IMR-90 (cell line): Measurements from ENCODE around the gene FMO5. TPM values are rescaled to one million over a fixed set of nuclear protein-coding genes. Genes with fewer than 3 reads are reported as not detected.

ENCODE experiments used
- ATAC-seq: fragments of 200-7000 bp; cut with Tn5 transposase; 2 replicates; pipeline ENCODE4 v1.9.1; 2020; ENCODE audit warnings: low read depth, mild to moderate bottlenecking, moderate library complexity
- BruUV-seq: library from RNA; stranded (reverse); fragments of 400-500 nt; replicated peaks from 2 replicates; lab custom pipeline; 2021; lab: Mats Ljungman, UMichigan
- CTCF ChIA-PET: fragments of 300-600 bp; formaldehyde crosslinking; extraction: SDS; loops from one replicate; lab custom pipeline; 2021; ENCODE audit warnings: antibody characterized with exemption; lab: Yijun Ruan, JAX
- POLR2A ChIA-PET: fragments of 300-600 bp; sonication (Branson Sonifier 250); formaldehyde crosslinking; loops from one replicate; lab custom pipeline; 2022; ENCODE audit warnings: antibody characterized with exemption; ENCODE audit not compliant: unreplicated experiment; lab: Charles Lee
- DNase-seq: peaks from one replicate; pipeline ENCODE4 v3.0.0; 2013
- H2AFZ ChIP-seq: replicated peaks from 2 replicates; pipeline ENCODE3; 2013; ENCODE audit warnings: low read length, mild to moderate bottlenecking; ENCODE audit not compliant: poor library complexity
- H2AK5ac ChIP-seq: 2 replicates; pipeline ENCODE4 v1.6.1; 2013; ENCODE audit warnings: low read depth, low read length, inconsistent platforms
- H2AK9ac ChIP-seq: replicated peaks from 2 replicates; pipeline ENCODE3; 2013; ENCODE audit warnings: mild to moderate bottlenecking, low read depth, low read length, moderate library complexity; ENCODE audit not compliant: poor library complexity
- H2BK120ac ChIP-seq: 2 replicates; pipeline ENCODE4 v1.6.1; 2013; ENCODE audit warnings: low read depth, low read length, inconsistent platforms
- H2BK15ac ChIP-seq: 3 replicates; pipeline ENCODE4 v1.6.1; 2013; ENCODE audit warnings: low read depth, low read length, inconsistent platforms
- H2BK20ac ChIP-seq: 2 replicates; pipeline ENCODE4 v1.6.1; 2013; ENCODE audit warnings: low read depth, mild to moderate bottlenecking, inconsistent platforms, low read length, moderate library complexity
- H2BK5ac ChIP-seq: 2 replicates; pipeline ENCODE4 v1.6.1; 2013; ENCODE audit warnings: mild to moderate bottlenecking, low read depth, low read length, inconsistent platforms; ENCODE audit not compliant: poor library complexity, severe bottlenecking
- H3K14ac ChIP-seq: replicated peaks from 2 replicates; pipeline ENCODE4 v1.6.1; 2013; ENCODE audit warnings: low read depth, low read length, inconsistent platforms
- H3K18ac ChIP-seq: 2 replicates; pipeline ENCODE4 v1.6.1; 2013; ENCODE audit warnings: low read depth, low read length, control low read depth
- H3K23ac ChIP-seq: 2 replicates; pipeline ENCODE4 v1.6.1; 2013; ENCODE audit warnings: low read depth, low read length, inconsistent platforms
- H3K27ac ChIP-seq: 2 replicates; pipeline ENCODE4 v1.5.1; 2013; ENCODE audit warnings: mild to moderate bottlenecking, control low read depth, low read length; ENCODE audit not compliant: insufficient read depth
- H3K27me3 ChIP-seq: 2 replicates; pipeline ENCODE4 v1.6.1; 2013; ENCODE audit warnings: low read length; ENCODE audit not compliant: control insufficient read depth, insufficient read depth
- H3K36me3 ChIP-seq: 2 replicates; pipeline ENCODE4 v1.6.1; 2013; ENCODE audit warnings: low read length, mixed read lengths; ENCODE audit not compliant: control insufficient read depth, insufficient read depth
- H3K4ac ChIP-seq: 2 replicates; pipeline ENCODE4 v1.6.1; 2013; ENCODE audit warnings: low read depth, low read length, inconsistent platforms
- H3K4me1 ChIP-seq: 2 replicates; pipeline ENCODE4 v1.6.1; 2013; ENCODE audit warnings: low read length, mixed read lengths; ENCODE audit not compliant: control insufficient read depth, insufficient read depth
- H3K4me2 ChIP-seq: 2 replicates; pipeline ENCODE4 v1.6.1; 2013; ENCODE audit warnings: low read depth, mild to moderate bottlenecking, control low read depth, low read length, moderate library complexity
- H3K4me3 ChIP-seq: 2 replicates; pipeline ENCODE4 v1.5.1; 2013; ENCODE audit warnings: low read depth, mild to moderate bottlenecking, control low read depth, low read length, moderate library complexity; ENCODE audit not compliant: insufficient read depth
- H3K56ac ChIP-seq: 2 replicates; pipeline ENCODE4 v1.6.1; 2013; ENCODE audit warnings: low read length, inconsistent platforms; ENCODE audit not compliant: insufficient read depth; ENCODE audit errors: extremely low read depth
- H3K79me1 ChIP-seq, 2 experiments: 2 replicates each; pipeline ENCODE4 v1.6.1; 2013; ENCODE audit warnings: low read length in 2 of 2, inconsistent platforms in 1 of 2, low read depth in 1 of 2
- H3K9ac ChIP-seq: 2 replicates; pipeline ENCODE4 v1.6.1; 2013; ENCODE audit warnings: low read depth, low read length, control low read depth
- H3K9me1 ChIP-seq: 2 replicates; pipeline ENCODE4 v1.6.1; 2013; ENCODE audit warnings: low read length, inconsistent platforms; ENCODE audit not compliant: insufficient read depth
- H3K9me3 ChIP-seq: 2 replicates; pipeline ENCODE4 v1.6.1; 2013; ENCODE audit warnings: low read length; ENCODE audit not compliant: control insufficient read depth, insufficient read depth
- H4K20me1 ChIP-seq: 2 replicates; pipeline ENCODE4 v1.6.1; 2013; ENCODE audit warnings: low read length, inconsistent platforms; ENCODE audit not compliant: insufficient read depth
- H4K5ac ChIP-seq: 2 replicates; pipeline ENCODE4 v1.6.1; 2013; ENCODE audit warnings: mild to moderate bottlenecking, low read depth, low read length, control low read depth
- H4K8ac ChIP-seq, 2 experiments: 2 replicates each; pipeline ENCODE4 v1.6.1; 2013; ENCODE audit warnings: low read depth in 2 of 2, low read length in 2 of 2, control low read depth in 1 of 2, inconsistent platforms in 1 of 2
- H4K91ac ChIP-seq: 2 replicates; pipeline ENCODE4 v1.6.1; 2013; ENCODE audit warnings: low read depth, low read length, inconsistent platforms; ENCODE audit not compliant: insufficient read depth
- BHLHE40 ChIP-seq: fragments of 150-350 bp; IDR thresholded peaks from 2 replicates; pipeline ENCODE4 v1.6.1; 2016; ENCODE audit warnings: mild to moderate bottlenecking, low read depth, low read length
- CHD1 ChIP-seq: IDR thresholded peaks from 2 replicates; pipeline ENCODE4 v1.6.1; 2012; ENCODE audit warnings: low read depth, low read length, improper control_type of control experiment
- MAFK ChIP-seq: IDR thresholded peaks from 2 replicates; pipeline ENCODE4 v1.6.1; 2012; ENCODE audit warnings: low read depth, low read length, improper control_type of control experiment
- WGBS, 2 experiments: methylation state at CpG; one replicate each; pipeline versions ENCODE4 v1.1.5 to v1.1.7; 2013; ENCODE audit warnings: missing lambda C conversion rate in 2 of 2; ENCODE audit not compliant: insufficient read length in 1 of 2; ENCODE audit errors: extremely low coverage in 2 of 2; 5-methylcytosine and 5-hydroxymethylcytosine counted together
- dilution Hi-C: fragments of 300-500 bp; cut with HindIII; formaldehyde crosslinking; loops from one replicate; pipeline ENCODE4 v1.14.3; 2018; ENCODE audit warnings: low sequenced_read_pairs; ENCODE audit not compliant: unreplicated experiment
- in situ Hi-C: fragments of 300-500 bp; cut with MboI; formaldehyde crosslinking; loops from 3 replicates; pipeline ENCODE4 v1.14.3; 2019; ENCODE audit warnings: low sequenced_read_pairs, inconsistent platforms, mixed read lengths
- intact Hi-C: fragments of 100-400 bp; cut with micrococcal nuclease; formaldehyde crosslinking; loops from 2 replicates; pipeline ENCODE4 v1.10.0; 2022
- polyA plus RNA-seq, 3 experiments: library from polyadenylated mRNA; depleted of rRNA; stranded (reverse); fragments of >200 nt; gene quantifications; 2 replicates each; pipeline ENCODE4 v1.2.3, GENCODE V29; 2012; ENCODE audit warnings: low replicate concordance in 1 of 3
- total RNA-seq: library from RNA; depleted of rRNA; stranded (reverse); fragments of >200 nt; gene quantifications from 2 replicates; pipeline ENCODE4 v1.2.3, GENCODE V29; 2012
- TF ChIP-seq, protein P1 (sequence below): fragments of 150-350 bp; IDR thresholded peaks from 2 replicates; pipeline ENCODE4 v1.6.1; 2016; ENCODE audit warnings: low read depth, mild to moderate bottlenecking, low read length, moderate library complexity, borderline replicate concordance

The FMO5 gene
- total and polyA plus RNA-seq, 2 of the 4 experiments (the other 2 are of a cell fraction) = 0.36 to 0.51 TPM

DNA sequence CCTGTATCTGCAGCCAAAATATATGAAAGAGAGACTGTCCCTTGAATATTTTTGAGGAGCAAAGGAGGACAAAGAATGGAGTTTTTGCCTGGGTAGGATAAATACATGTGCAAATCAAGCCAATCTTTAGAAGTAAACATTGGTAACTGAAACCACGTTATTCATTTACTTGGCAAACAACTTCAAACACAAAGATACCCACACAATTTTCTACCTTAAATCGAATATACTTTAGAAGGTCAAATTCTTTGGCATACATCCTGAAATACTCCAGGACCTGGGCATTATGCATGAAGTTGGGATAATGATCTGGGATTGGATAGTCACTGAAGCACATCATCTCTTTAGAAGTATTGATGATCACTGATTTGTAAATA, 9.6 kb downstream of the FMO5 start:
- H2AK9ac ChIP-seq = no peak overlapping the region
- H2BK15ac ChIP-seq = no peak overlapping the region
- no peak overlapping the region for H2BK20ac ChIP-seq
- ChIA-PET POLR2A (no interaction called here), CTCF (no interaction called here)
- TF ChIP-seq, protein P1, sequence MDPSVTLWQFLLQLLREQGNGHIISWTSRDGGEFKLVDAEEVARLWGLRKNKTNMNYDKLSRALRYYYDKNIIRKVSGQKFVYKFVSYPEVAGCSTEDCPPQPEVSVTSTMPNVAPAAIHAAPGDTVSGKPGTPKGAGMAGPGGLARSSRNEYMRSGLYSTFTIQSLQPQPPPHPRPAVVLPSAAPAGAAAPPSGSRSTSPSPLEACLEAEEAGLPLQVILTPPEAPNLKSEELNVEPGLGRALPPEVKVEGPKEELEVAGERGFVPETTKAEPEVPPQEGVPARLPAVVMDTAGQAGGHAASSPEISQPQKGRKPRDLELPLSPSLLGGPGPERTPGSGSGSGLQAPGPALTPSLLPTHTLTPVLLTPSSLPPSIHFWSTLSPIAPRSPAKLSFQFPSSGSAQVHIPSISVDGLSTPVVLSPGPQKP = no peak
- TF ChIP-seq BHLHE40 (no peak), CHD1 (no peak), MAFK (no peak)
- H2BK5ac ChIP-seq = no peak overlapping the region
- no peak overlapping the region for H3K27ac ChIP-seq
- no peak overlapping the region for H3K9ac ChIP-seq
- in situ Hi-C loops (no loop called here), intact Hi-C loops (no loop called here), dilution Hi-C loops (no loop called here)
- H2AK5ac ChIP-seq = no peak overlapping the region
- H3K4me3 ChIP-seq = no peak overlapping the region
- H3K9me3 ChIP-seq = no peaks in the 10 kb centered on the region
- WGBS, 2 experiments = no CpG with 5 or more reads among the region's 2 CpGs
- no peak overlapping the region for H3K4ac ChIP-seq
- no peaks in the 10 kb centered on the region for H3K4me1 ChIP-seq
- no peak overlapping the region for H4K5ac ChIP-seq
- H3K9me1 ChIP-seq = no peaks in the 10 kb centered on the region; the same call in 1 of the 2 replicates
- H3K23ac ChIP-seq = no peak overlapping the region
- no peaks in the 10 kb centered on the region for H3K79me1 ChIP-seq
- no peak overlapping the region for H4K91ac ChIP-seq
- H3K36me3 ChIP-seq = no peaks in the 10 kb centered on the region
- H3K4me2 ChIP-seq = no peak overlapping the region
- no peak overlapping the region for H2AFZ ChIP-seq
- no peak overlapping the region for H4K8ac ChIP-seq
- H3K18ac ChIP-seq = no peak overlapping the region
- H3K56ac ChIP-seq = no peak overlapping the region
- ATAC-seq = no peak
- H3K14ac ChIP-seq = no peak overlapping the region
- no peaks in the 10 kb centered on the region for H4K20me1 ChIP-seq
- no peak overlapping the region for H2BK120ac ChIP-seq
- H3K27me3 ChIP-seq = no peaks in the 10 kb centered on the region
- BruUV-seq = no TSS peak
- DNase-seq = no peak
